Measurements from ENCODE around the gene PAWR.

PAWR gene

DNA sequence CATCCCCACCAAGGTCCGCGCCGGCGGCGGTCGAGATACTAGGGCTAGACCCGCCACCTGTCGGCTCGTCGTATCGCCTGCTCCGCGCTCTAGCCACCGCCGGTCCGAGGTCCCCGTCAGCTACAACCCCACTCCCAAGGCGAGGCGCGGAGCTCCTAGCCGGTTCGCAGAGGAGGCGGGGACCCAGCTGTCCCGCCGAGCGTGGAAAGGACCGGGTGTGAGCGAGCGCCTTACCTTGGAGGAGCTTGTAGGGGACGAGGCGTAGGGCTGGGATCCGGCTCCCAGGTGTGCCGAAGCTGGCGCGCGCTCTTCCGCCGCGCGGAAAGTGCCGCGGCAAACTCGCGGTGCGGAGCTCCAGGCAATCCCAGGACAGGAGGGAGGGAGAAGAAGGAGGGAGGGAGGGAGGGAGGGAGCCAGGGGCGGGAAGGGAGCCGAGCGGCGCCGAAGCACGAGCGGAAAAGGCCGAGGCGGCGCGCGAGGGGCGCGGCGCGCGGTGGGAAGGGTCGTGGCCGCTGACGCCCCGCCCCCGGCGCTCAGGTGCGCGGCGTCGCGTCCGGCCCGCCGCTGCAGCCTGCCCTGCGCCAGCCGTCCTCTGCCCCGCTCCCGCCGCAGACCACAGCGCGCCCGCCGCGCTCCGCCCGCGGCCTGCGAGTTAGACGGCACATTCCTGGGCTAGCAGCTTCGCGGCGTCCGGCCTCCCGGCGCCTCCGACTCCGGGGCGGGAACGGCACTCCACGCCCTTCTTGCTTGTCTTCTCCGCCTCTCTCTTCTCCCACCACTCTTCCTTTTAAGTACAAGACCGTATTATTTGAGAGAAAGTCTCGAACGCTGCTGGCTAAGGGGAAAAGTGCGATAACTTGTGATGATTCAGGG, at the start of gene PAWR:
PAWR (minus strand) TSS at position 327 of the 873 bp plus-strand sequence. CDS start 720 bp downstream, outside the sequence.
- peak; percentile 93 for DNase-seq (ENCODE audit: low spot score)

DNA sequence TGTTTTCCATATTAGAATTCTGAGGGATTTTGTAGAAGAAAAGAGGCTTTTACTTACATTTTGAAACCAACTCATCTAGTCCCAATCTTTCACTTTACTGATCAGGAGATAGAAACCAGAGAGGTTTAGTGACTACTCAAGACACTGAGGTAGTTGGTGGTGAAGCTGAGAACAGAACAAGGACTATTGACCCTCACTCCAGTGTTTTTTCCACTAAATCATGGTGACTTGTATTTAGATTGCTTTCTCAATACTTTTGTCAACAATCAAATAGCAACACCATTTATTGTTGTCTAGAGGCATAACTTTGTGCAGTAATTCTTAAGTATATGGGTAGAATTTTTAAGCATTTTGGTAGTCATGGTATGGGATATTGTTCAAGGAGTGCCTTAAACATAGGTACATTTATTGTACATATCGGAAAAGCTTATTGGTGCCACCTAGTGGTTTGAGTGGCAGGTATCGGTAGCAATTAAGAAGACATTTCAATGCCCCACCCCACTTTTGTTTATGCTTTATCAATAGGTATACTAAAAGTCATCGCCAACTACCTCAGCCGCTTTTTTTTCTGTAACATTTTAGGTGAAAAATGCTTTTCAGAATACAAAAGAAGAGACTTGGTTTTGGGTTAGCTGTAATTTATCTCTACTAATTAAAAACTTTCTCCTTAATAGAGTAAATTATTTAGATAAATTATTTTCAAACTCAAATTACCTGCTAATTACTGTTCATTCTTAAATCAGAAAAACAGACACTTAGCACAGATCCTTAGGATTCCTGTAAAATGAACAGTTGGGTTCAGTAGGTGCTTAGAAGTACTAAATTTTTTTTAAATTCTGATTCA, 47.3 kb upstream of the PAWR start:
- peak; percentile 72 for DNase-seq (ENCODE audit: low spot score)

DNA sequence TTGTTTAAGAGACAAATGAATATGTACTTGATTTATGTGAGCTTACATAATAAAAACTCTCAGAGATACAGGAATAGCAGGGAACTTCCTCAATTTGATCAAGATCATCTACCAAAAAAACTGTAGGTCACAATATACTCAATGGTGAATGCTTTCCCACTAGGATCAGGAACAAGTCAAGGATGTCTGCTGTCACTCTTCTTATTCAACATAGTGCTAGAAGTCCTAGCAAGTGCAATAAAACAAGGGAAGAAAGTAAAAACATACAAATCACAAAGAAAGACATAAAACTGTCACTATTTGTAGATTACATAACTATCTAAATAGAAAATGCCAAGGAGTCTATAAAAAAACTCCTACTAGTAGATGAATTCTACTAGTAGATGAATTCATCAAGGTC, 41.9 kb upstream of the PAWR start:
- no peak for DNase-seq (ENCODE audit: low spot score)

GRCh38 chr12:79725987-79726386, 35.2 kb upstream of the PAWR start:
- no peak for DNase-seq (ENCODE audit: low spot score)

DNA sequence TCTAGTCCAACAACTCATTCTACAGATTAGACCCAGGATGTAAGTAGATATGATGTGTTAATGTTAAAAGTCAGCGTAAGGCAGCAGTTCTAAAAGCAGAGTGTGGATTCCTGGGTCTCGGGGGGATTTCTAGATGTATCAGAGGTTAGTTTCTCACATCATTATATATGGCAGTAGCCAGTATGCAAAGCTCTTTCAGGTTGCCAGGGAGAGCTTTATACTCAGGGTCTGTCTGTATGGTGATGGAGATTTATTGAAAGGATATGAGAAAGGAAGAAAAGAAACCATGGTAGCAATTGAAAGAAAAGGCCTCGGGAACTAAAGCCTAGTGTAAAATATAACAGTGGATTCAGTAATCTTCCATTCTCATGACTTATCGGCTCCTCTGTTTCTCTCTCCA, 26.2 kb upstream of the PAWR start:
- no peak for DNase-seq (ENCODE audit: low spot score)

GRCh38 chr12:79715308-79715707, 24.5 kb upstream of the PAWR start:
- no peak for DNase-seq (ENCODE audit: low spot score)

DNA sequence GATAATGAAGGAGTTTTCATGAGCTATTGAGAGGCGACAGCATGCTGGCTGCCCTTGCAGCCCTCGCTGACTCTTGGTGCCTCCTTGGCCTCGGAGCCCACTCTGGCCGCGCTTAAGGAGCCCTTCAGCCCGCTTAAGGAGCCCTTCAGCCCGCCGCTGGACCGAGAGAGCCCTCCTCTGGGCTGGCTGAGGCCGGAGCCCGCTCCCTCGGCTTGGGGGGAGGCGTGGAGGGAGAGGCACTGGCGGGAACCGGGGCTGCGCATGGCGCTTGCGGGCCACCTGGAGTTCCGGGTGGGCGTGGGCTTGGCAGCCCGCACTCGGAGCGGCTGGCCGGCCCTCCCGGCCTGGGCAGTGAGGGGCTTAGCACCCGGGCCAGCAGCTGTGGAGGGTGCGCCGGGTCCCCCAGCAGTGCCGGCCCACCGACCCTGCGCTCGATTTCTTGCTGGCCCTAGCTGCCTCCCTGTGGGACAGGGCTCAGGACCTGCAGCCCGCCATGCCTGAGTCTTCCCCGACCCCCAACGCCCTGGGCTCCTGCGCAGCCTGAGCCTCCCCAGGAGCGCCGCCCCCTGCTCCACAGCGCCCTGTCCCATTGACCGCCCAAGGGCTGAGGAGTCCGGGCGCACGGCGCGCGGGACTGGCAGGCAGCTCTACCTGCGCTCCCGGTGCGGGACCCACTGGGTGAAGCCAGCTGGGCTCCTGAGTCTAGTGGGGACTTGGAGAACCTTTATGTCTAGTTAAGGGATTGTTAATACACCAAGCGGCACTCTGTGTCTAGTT, 20.1 kb upstream of the PAWR start:
- no peak for DNase-seq (ENCODE audit: low spot score)

GRCh38 chr12:79707830-79708229, 17.1 kb upstream of the PAWR start:
- DNase-seq (ENCODE audit: low spot score): no peak

DNA sequence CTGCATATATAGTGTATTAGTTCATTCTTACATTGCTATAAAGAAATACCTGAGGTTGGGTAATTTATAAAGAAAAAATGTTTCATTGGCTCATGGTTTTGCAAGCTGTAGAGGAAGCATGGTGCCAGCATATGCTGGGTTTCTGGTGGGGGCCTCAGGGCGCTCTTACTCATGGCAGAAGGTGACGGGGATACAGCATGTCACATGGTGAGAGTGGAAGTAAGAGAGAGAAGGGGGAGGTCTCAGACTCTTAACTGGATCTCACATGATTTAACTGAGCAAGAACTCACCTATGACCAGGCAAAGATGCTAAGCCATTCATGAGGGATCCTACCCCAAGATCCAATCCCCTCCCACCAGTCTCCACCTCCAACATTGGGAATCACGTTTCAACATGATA, 15.9 kb upstream of the PAWR start:
- DNase-seq (ENCODE audit: low spot score): no peak

GRCh38 chr12:79706156-79706555, 15.4 kb upstream of the PAWR start:
- DNase-seq (ENCODE audit: low spot score): peak; percentile 35

DNA sequence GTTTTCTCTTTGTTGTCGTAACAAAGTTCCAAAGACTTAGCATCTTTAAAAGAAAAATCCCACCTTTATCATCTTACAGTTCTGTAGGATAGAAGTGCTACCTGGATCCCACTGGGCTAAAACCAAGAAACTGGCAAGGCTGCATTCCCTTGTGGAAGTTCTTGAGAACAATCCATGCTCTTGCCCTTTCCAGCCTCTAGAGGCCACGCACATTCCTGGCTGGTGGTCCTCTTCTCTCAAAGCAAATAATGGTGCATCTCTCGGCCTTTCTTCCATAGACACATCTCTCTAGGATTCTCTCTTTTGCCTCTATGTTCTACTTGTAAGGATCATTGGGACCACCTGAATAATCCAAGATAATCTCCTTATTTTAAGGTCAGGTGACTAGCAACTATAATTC, 8.2 kb upstream of the PAWR start:
- DNase-seq (ENCODE audit: low spot score): no peak

- DNase-seq (ENCODE audit: low spot score): no peak
Measured at GRCh38 chr12:79696416-79696815, 5.7 kb upstream of the PAWR start.

GRCh38 chr12:79692860-79693577, 2.3 kb upstream of the PAWR start:
- DNase-seq (ENCODE audit: low spot score): no peak

DNA sequence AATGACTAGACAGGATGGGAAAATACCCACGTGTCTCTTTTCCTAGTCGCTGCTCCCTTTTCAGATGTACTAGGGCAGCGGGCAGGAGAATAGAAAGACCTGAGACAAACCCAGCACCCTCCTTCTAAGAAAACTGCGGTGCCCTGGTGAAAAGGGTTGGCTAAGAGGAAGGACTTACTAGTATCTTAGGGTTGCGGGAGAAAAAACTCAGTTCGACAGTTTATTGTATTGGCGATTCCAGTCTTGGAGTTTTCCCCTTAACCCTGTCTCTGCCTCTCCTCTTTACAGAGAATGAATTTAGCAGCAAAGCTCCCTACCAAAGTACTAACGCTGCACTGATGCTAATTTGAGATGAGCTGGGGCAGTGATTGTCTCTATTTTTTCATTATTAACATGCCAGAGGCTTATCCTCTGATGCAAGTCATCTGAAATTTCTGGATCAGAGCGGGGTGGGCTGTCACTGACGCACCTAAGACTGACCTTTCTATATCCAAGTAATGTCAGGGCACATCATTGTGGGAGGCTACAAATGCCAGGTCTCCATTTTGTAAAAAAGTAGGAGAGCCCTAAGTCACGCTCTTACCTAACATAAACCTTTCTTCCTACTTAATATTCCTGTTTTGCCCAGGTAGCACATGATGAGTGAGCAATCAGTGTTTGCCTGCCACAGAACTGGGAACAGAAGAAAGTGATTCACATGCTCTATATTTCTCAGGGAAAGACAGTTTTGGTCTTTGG, 916 bp upstream of the PAWR start:
- DNase-seq (ENCODE audit: low spot score): no peak

DNA sequence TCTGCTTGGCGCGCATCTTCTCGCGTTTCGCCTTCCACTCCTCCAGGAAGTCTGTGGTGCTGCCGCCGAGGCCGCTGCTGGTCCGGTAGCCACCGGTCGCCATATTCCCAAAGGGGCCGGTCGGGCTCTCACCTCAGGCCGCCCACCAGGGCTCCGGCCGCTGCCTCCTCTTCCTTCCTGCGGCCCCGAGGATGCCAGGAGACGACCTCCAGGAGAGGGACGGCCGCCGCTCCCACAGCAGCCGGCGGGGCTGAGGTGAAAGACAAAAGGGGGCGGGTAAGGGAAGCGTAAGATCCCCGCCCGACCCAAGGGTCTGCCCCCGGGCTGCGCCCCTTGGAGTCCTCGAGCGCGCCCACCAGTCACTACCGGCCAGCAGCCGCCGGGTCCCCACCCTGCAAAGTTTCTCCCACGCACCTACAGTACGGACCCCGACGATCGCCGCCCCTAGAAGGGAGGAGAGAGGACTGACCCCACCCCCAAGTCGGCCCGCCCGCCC, 574 bp downstream of the PAWR start:
- peak; percentile 54 for DNase-seq (ENCODE audit: low spot score)

DNA sequence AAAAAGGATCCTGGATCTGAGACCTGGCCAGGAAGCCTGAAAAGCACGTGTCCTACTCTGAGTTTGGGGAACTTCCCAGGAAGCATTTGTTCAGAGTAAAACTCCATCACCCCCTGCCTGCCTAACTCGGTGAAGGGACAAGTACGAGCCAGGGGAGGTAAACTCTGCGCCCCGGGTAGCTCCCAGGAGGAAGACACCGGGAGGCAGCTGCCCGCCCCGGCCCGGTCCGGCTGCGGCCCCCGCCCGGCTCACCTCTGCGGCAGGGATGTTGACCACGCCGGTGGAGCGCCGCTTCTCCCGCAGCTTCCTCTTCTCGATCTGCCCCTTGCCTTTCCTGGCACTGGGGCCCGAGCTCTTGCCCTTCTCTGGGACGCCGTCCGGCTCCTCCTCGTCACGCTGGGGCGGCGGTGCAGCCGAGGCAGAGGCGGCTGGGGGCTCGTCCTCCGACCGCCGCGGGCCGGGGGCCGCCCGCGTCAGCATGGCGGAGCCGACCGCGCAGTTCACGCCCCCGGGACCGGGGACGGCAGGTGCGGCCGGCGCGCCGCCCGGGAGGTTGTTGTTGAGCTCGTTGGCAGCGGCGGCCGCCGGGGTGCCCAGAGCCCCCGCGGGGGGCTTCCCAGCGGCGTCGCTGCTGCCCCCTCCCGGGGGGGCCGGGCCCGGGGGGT, 1.2 kb downstream of the PAWR start:
- DNase-seq (ENCODE audit: low spot score): peak; percentile 74

GRCh38 chr12:79689061-79689476, 1.7 kb downstream of the PAWR start:
- peak; percentile 52 for DNase-seq (ENCODE audit: low spot score)

DNA sequence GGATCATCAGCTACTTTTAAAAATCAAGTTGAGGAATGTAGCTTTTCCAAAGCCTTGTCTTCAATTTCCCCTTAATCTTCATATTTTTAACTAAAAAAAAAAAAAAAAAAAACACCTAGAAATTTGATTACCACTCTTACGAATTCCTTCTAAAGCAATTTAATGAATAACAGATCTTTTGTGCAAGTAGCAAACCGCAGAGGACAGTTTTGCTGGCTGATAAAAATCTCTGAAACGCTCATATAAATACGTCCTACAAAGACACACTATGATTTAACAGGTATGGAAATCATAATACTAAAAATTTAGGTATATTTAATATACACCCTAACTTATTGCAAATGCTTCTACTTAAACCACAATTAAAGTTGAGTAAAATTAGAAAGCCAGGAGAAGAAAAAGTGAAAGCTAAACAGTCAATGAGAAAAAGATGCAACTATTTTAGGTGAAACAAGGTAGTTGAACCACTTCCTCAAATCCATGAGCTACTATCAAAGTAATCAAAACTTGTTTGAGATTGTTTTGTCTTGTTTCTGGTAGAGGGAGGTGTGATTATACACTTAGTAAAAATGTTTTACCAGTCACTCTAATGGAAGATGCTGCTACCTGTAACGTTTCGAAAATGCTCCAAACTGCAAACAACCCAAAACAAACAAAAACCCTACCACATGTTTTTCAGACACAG, 2.2 kb downstream of the PAWR start:
- peak; percentile 28 for DNase-seq (ENCODE audit: low spot score)

GRCh38 chr12:79687711-79688260, 3.0 kb downstream of the PAWR start:
- peak; percentile 41 for DNase-seq (ENCODE audit: low spot score)

All from RKO (cell line).